Sigmoid colon (tissue), 7 donors: ENCODE results near the gene PGLYRP4. TPM values are rescaled to one million over a fixed set of nuclear protein-coding genes. Genes with fewer than 3 reads are reported as not detected.

Experiments used
- DNase-seq: peaks from one replicate; pipeline ENCODE4 v3.0.0-alpha.2; 2019
- H3K27ac ChIP-seq, 4 donors: fragments of 200-600 bp; sonication (generic); one replicate each; pipeline ENCODE4 v1.5.1; 2016 to 2019; ENCODE audit warnings: mild to moderate bottlenecking in 1 of 4
- H3K27me3 ChIP-seq, 3 donors: fragments of 200-600 bp; sonication (generic); one replicate each; pipeline ENCODE4 v1.5.1; 2019; ENCODE audit warnings: mild to moderate bottlenecking in 1 of 3
- H3K36me3 ChIP-seq, 4 donors: fragments of 200-600 bp; sonication (generic); one replicate each; pipeline ENCODE4 v1.5.1; 2016 to 2019
- H3K4me1 ChIP-seq, 4 donors: fragments of 200-600 bp; sonication (generic); one replicate each; pipeline ENCODE4 v1.5.1; 2017 to 2019
- H3K4me3 ChIP-seq, 4 donors: fragments of 200-600 bp; sonication (generic); one replicate each; pipeline ENCODE4 v1.5.1; 2017 to 2019; ENCODE audit warnings: mild to moderate bottlenecking in 2 of 4, moderate library complexity in 1 of 4
- H3K9me3 ChIP-seq, 4 donors: fragments of 200-600 bp in 3 of 4; sonication (generic) in 3 of 4; one replicate each; pipeline versions ENCODE4 v1.5.1 to v1.6.1; 2013 to 2019
- EP300 ChIP-seq, 4 donors: sonication (generic); formaldehyde crosslinking; IDR thresholded peaks; one replicate each; pipeline ENCODE4 v1.6.1; 2017; ENCODE audit warnings: antibody characterized with exemption in 4 of 4
- POLR2A ChIP-seq, 2 donors: fragments of 450-650 bp; IDR thresholded peaks; one replicate each; pipeline ENCODE4 v1.6.1; 2016; ENCODE audit warnings: antibody characterized with exemption in 2 of 2, mild to moderate bottlenecking in 2 of 2, moderate library complexity in 2 of 2
- POLR2AphosphoS5 ChIP-seq, 4 donors: sonication (generic); formaldehyde crosslinking; IDR thresholded peaks; one replicate each; pipeline ENCODE4 v1.6.1; 2017; ENCODE audit warnings: antibody characterized with exemption in 4 of 4
- WGBS, 2 donors: extraction: QIAGEN DNeasy Blood & Tissue Kit; methylation state at CpG; one replicate each; pipeline ENCODE4 v1.1.7; 2013; 5-methylcytosine and 5-hydroxymethylcytosine counted together
- intact Hi-C: fragments of 100-400 bp; cut with DNase I; formaldehyde crosslinking; loops from one replicate; pipeline ENCODE4 v1.15.1; 2023
- polyA plus RNA-seq, 3 donors: library from polyadenylated mRNA; stranded (reverse); fragments of 200-250 nt; gene quantifications; one replicate each; pipeline ENCODE4 v1.2.3, GENCODE V29; 2013
- total RNA-seq, 4 donors: library from RNA; depleted of rRNA; stranded (reverse); fragments of >200 nt; gene quantifications; one replicate each; pipeline ENCODE4 v1.1.0, GENCODE V29; 2016
- TF ChIP-seq, protein P1 (sequence below), 4 experiments: fragments of 450-650 bp in 3 of 4; fragments of 200-600 bp in 1 of 4; IDR thresholded peaks; one replicate each; pipeline ENCODE4 v1.5.1; 2016 to 2019; ENCODE audit warnings: antibody characterized with exemption in 4 of 4, mild to moderate bottlenecking in 3 of 4, moderate library complexity in 2 of 4
- donor health status: healthy with polysubstance abuse.
- donor health status: Bipolar disorder and iron deficiency.
- donor health status: healthy.

PGLYRP4 gene
- total and polyA plus RNA-seq, 7 donors, result 1.1 TPM; not detected in 6

GRCh38 chr1:153306303-153307220 lies 42.1 kb downstream of the PGLYRP4 start:
- Histone ChIP-seq H3K27me3 (no peaks in the 10 kb centered on the region), H3K4me3 (no peak overlapping the region), H3K4me1 (no peaks in the 10 kb centered on the region), H3K27ac (no peak overlapping the region), H3K9me3 (no peaks in the 10 kb centered on the region), H3K36me3 (no peaks in the 10 kb centered on the region)
- intact Hi-C loops, result no loop called here
- 87 to 88% methylated on average over 22 of the region's 22 CpGs for WGBS, 2 donors
- TF ChIP-seq POLR2AphosphoS5 (IDR thresholded peaks at IDR 0.05), result no peak
- TF ChIP-seq, protein P1, sequence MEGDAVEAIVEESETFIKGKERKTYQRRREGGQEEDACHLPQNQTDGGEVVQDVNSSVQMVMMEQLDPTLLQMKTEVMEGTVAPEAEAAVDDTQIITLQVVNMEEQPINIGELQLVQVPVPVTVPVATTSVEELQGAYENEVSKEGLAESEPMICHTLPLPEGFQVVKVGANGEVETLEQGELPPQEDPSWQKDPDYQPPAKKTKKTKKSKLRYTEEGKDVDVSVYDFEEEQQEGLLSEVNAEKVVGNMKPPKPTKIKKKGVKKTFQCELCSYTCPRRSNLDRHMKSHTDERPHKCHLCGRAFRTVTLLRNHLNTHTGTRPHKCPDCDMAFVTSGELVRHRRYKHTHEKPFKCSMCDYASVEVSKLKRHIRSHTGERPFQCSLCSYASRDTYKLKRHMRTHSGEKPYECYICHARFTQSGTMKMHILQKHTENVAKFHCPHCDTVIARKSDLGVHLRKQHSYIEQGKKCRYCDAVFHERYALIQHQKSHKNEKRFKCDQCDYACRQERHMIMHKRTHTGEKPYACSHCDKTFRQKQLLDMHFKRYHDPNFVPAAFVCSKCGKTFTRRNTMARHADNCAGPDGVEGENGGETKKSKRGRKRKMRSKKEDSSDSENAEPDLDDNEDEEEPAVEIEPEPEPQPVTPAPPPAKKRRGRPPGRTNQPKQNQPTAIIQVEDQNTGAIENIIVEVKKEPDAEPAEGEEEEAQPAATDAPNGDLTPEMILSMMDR (IDR thresholded peaks at IDR 0.05), result no peak
- no peak for DNase-seq

GRCh38 chr1:153305682-153306081 lies 43.0 kb downstream of the PGLYRP4 start:
- DNase-seq, result no peak
- 86 to 91% methylated on average over 6 of the region's 6 CpGs for WGBS, 2 donors
- TF ChIP-seq POLR2AphosphoS5 (IDR thresholded peaks at IDR 0.05) (no peak), EP300 (IDR thresholded peaks at IDR 0.05) (no peak)

GRCh38 chr1:153302308-153302707 lies 46.3 kb downstream of the PGLYRP4 start:
- Histone ChIP-seq H3K27ac (no peak overlapping the region), H3K36me3 (no peaks in the 10 kb centered on the region), H3K27me3 (no peaks in the 10 kb centered on the region), H3K4me3 (no peak overlapping the region), H3K4me1 (no peaks in the 10 kb centered on the region), H3K9me3 (no peaks in the 10 kb centered on the region)
- no peak for TF ChIP-seq POLR2AphosphoS5 (IDR thresholded peaks at IDR 0.05)
- TF ChIP-seq EP300 (IDR thresholded peaks at IDR 0.05), result no peak
- no peak for TF ChIP-seq POLR2A (IDR thresholded peaks at IDR 0.05)
- TF ChIP-seq, protein P1 (IDR thresholded peaks at IDR 0.05), result no peak
- DNase-seq, result no peak
- intact Hi-C loops, result no loop called here
- WGBS, 2 donors, result 73 to 81% methylated on average over 5 of the region's 5 CpGs

More at GRCh38 chr1:153305682-153306081, 43.0 kb downstream of the PGLYRP4 start:
- H3K9me3 ChIP-seq, result no peaks in the 10 kb centered on the region
- H3K27me3 ChIP-seq, result no peaks in the 10 kb centered on the region
- no peaks in the 10 kb centered on the region for H3K4me1 ChIP-seq
- H3K36me3 ChIP-seq, result no peaks in the 10 kb centered on the region
- intact Hi-C loops, result no loop called here
- H3K4me3 ChIP-seq, result no peak overlapping the region
- no peak overlapping the region for H3K27ac ChIP-seq

- H3K27me3 ChIP-seq, result peaks cover 0 to 7% (median 0%) of the 10 kb centered on the region in 3 donors
- no peaks in the 10 kb centered on the region for H3K9me3 ChIP-seq
- H3K36me3 ChIP-seq, result no peaks in the 10 kb centered on the region
- intact Hi-C loops, result no loop called here
- 43 to 65% methylated on average over 9 of the region's 9 CpGs for WGBS, 2 donors
- DNase-seq, result no peak
- H3K27ac ChIP-seq, result no peak overlapping the region
- H3K4me3 ChIP-seq, result no peak overlapping the region
- TF ChIP-seq POLR2AphosphoS5 (IDR thresholded peaks at IDR 0.05) (no peak), EP300 (IDR thresholded peaks at IDR 0.05) (no peak)
- no peaks in the 10 kb centered on the region for H3K4me1 ChIP-seq
Observed at GRCh38 chr1:153293851-153294250, 54.8 kb downstream of the PGLYRP4 start.

DNA sequence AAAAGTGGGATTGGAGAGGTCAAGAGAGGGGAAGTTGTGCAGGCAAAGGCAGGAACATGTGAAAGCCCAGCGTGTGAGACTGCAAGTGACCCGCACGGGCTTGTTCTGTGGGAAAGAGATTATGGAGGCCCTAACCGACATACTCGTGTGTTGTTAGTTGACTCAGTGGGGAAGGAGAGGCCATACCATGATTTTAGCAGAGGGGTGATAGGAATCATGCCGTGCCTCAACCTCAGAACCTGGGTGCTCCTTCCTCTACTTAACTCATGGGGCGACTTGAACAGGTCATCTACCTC lies 55.2 kb downstream of the PGLYRP4 start:
- Histone ChIP-seq H3K4me1 (no peaks in the 10 kb centered on the region), H3K27me3 (peaks cover 0 to 7% (median 0%) of the 10 kb centered on the region in 3 donors), H3K9me3 (no peaks in the 10 kb centered on the region), H3K4me3 (no peak overlapping the region), H3K36me3 (no peaks in the 10 kb centered on the region), H3K27ac (no peak overlapping the region)
- DNase-seq, result no peak
- 82 to 86% methylated on average over 7 of the region's 7 CpGs for WGBS, 2 donors
- intact Hi-C loops, result no loop called here
- TF ChIP-seq, protein P1 (IDR thresholded peaks at IDR 0.05), result no peak
- no peak for TF ChIP-seq EP300 (IDR thresholded peaks at IDR 0.05)
- no peak for TF ChIP-seq POLR2A (IDR thresholded peaks at IDR 0.05)
- TF ChIP-seq POLR2AphosphoS5 (IDR thresholded peaks at IDR 0.05), result no peak
